NCI-H1436 treated with DMSO at 0.1 percent for 48 hours (cell line): ENCODE results near the gene CABS1.

ENCODE experiments used
- DNase-seq: peaks from one replicate; lab custom pipeline; 2025; lab: John Stamatoyannopoulos, UW

CABS1 gene

GRCh38 chr4:70382691-70383181 is 48.0 kb downstream of the CABS1 start, which contains the start of gene SMR3B:
Gene SMR3B, plus strand, starts transcription at chr4:70383131. Its CDS starts 1,380 bp downstream, at chr4:70384511.
- DNase-seq = no peak
